ENCODE results near the gene LRRFIP2. TPM values are rescaled to one million over a fixed set of nuclear protein-coding genes. Genes with fewer than 3 reads are reported as not detected.

Gene LRRFIP2
- total and polyA plus RNA-seq, 2 of the 4 experiments (the other 2 are of a cell fraction), result 20.6 to 31.0 TPM

- ATAC-seq (ENCODE audit: low read depth), result no peak
- Histone ChIP-seq H3K27ac (ENCODE audit: insufficient read depth, low read length) (no peak overlapping the region), H3K79me1 (ENCODE audit: low read depth in 1 of 2, low read length in 2 of 2) (peaks cover 17 to 39% of the 10 kb centered on the region in 2 experiments), H4K5ac (ENCODE audit: low read depth, low read length) (no peak overlapping the region), H3K9me1 (ENCODE audit: insufficient read depth, low read length) (peaks cover 2% of the 10 kb centered on the region; the same call in 1 of the 2 replicates), H2BK15ac (ENCODE audit: low read depth, low read length) (no peak overlapping the region), H3K56ac (ENCODE audit: extremely low read depth, insufficient read depth, low read length) (no peak overlapping the region), H3K4me3 (ENCODE audit: insufficient read depth, low read depth, low read length) (no peak overlapping the region), H3K36me3 (ENCODE audit: control insufficient read depth, insufficient read depth, low read length) (peaks cover 4% of the 10 kb centered on the region; the same call in 1 of the 2 replicates), H3K4me2 (ENCODE audit: low read depth, low read length) (no peak overlapping the region), H4K91ac (ENCODE audit: insufficient read depth, low read depth, low read length) (no peak overlapping the region), H3K18ac (ENCODE audit: low read depth, low read length) (no peak overlapping the region), H3K4me1 (ENCODE audit: control insufficient read depth, insufficient read depth, low read length) (peaks cover 3% of the 10 kb centered on the region; the same call in 1 of the 2 replicates), H4K8ac (ENCODE audit: low read depth in 2 of 2, low read length in 2 of 2) (no peak overlapping the region; a peak in 1 of 4 replicates), H2AFZ (replicated peaks; ENCODE audit: low read length, poor library complexity) (no peak overlapping the region), H3K4ac (ENCODE audit: low read depth, low read length) (no peak overlapping the region), H2AK9ac (replicated peaks; ENCODE audit: low read depth, low read length, poor library complexity) (no peak overlapping the region), H3K27me3 (ENCODE audit: control insufficient read depth, insufficient read depth, low read length) (no peaks in the 10 kb centered on the region), H3K9me3 (ENCODE audit: control insufficient read depth, insufficient read depth, low read length) (no peaks in the 10 kb centered on the region), H3K23ac (ENCODE audit: low read depth, low read length) (no peak overlapping the region; the same call in 1 of the 2 replicates), H2BK120ac (ENCODE audit: low read depth, low read length) (peak overlapping the region; percentile 8; the same call in 1 of the 2 replicates), H2BK20ac (ENCODE audit: low read depth, low read length) (no peak overlapping the region), H3K14ac (replicated peaks; ENCODE audit: low read depth, low read length) (0 out of 2 replicates have a peak overlapping the region, but pooled peaks have one; percentile 54), H2AK5ac (ENCODE audit: low read depth, low read length) (no peak overlapping the region), H2BK5ac (ENCODE audit: low read depth, low read length, poor library complexity, severe bottlenecking) (peak overlapping the region; percentile 40), H4K20me1 (ENCODE audit: insufficient read depth, low read length) (no peaks in the 10 kb centered on the region; the same call in 1 of the 2 replicates), H3K9ac (ENCODE audit: low read depth, low read length) (no peak overlapping the region)
- CTCF ChIA-PET, result no interaction called here
- intact Hi-C loops (cut with micrococcal nuclease) (no loop called here), dilution Hi-C loops (cut with HindIII; ENCODE audit: low sequenced_read_pairs, unreplicated experiment) (no loop called here), in situ Hi-C loops (cut with MboI; ENCODE audit: low sequenced_read_pairs) (no loop called here)
- POLR2A ChIA-PET (ENCODE audit: unreplicated experiment), result no interaction called here
- no peak for TF ChIP-seq CEBPB (IDR thresholded peaks at IDR 0.05; ENCODE audit: low read depth, low read length)
- no peak for TF ChIP-seq MAFK (IDR thresholded peaks at IDR 0.05; ENCODE audit: low read depth, low read length)
- no peak for TF ChIP-seq CTCF (conservative IDR thresholded peaks at IDR 0.05; ENCODE audit: low read depth, low read length)
- TF ChIP-seq NFE2L2 (IDR thresholded peaks at IDR 0.05; ENCODE audit: low read depth, low read length), result no peak
- TF ChIP-seq CHD1 (IDR thresholded peaks at IDR 0.05; ENCODE audit: low read depth, low read length), result no peak
- no peak for TF ChIP-seq USF2 (IDR thresholded peaks at IDR 0.05; ENCODE audit: low read depth, low read length)
- TF ChIP-seq BHLHE40 (IDR thresholded peaks at IDR 0.05; ENCODE audit: low read depth, low read length), result no peak
- TF ChIP-seq ELK1 (IDR thresholded peaks at IDR 0.05; ENCODE audit: borderline replicate concordance, low read depth, low read length), result no peak
- no peak for TF ChIP-seq POLR2A (IDR thresholded peaks at IDR 0.05; ENCODE audit: low read depth, low read length)
- TF ChIP-seq MAZ (IDR thresholded peaks at IDR 0.05; ENCODE audit: borderline replicate concordance, low read depth, low read length), result no peak
- no peak for TF ChIP-seq MXI1 (IDR thresholded peaks at IDR 0.05; ENCODE audit: borderline replicate concordance, low read depth, low read length)
- TF ChIP-seq RFX5 (IDR thresholded peaks at IDR 0.05; ENCODE audit: low read depth, low read length), result no peak
- no peak for TF ChIP-seq RAD21 (IDR thresholded peaks at IDR 0.05; ENCODE audit: low read length)
- no peak for TF ChIP-seq FOS (IDR thresholded peaks at IDR 0.05; ENCODE audit: low read depth, low read length)
- TF ChIP-seq SMC3 (IDR thresholded peaks at IDR 0.05; ENCODE audit: low read depth, low read length), result no peak
- no peak for TF ChIP-seq RCOR1 (IDR thresholded peaks at IDR 0.05; ENCODE audit: insufficient replicate concordance, low read length)
- no TSS peak for BruUV-seq (replicated peaks)
- no peak for DNase-seq
These were observed 76.6 kb downstream of the LRRFIP2 start for GRCh38 chr3:37097776-37098175.

Data from IMR-90 (cell line).